H9 (cell line): ENCODE measurements around the gene SLC19A1. TPM values are rescaled to one million over a fixed set of nuclear protein-coding genes. Genes with fewer than 3 reads are reported as not detected.

Source experiments
- DNase-seq: peaks from one replicate; pipeline ENCODE4 v3.0.0-alpha.2; 2017
- H2AFZ ChIP-seq: one replicate; pipeline ENCODE4 v1.6.1; 2013; ENCODE audit warnings: mild to moderate bottlenecking, low read length, control low read depth, moderate library complexity
- H2AK5ac ChIP-seq: 2 replicates; pipeline ENCODE4 v1.6.1; 2013; ENCODE audit warnings: low read length, control low read depth, mixed read lengths; ENCODE audit not compliant: insufficient read length
- H2BK120ac ChIP-seq: one replicate; pipeline ENCODE4 v1.6.1; 2013; ENCODE audit warnings: low read depth, mild to moderate bottlenecking, low read length, control low read depth, inconsistent platforms; ENCODE audit not compliant: poor library complexity, severe bottlenecking
- H2BK12ac ChIP-seq: 2 replicates; pipeline ENCODE4 v1.6.1; 2013; ENCODE audit warnings: low read length, control low read depth, mixed read lengths, low read depth; ENCODE audit not compliant: insufficient read length
- H2BK15ac ChIP-seq: 2 replicates; pipeline ENCODE4 v1.6.1; 2013; ENCODE audit warnings: low read depth, low read length, control low read depth
- H2BK20ac ChIP-seq: one replicate; pipeline ENCODE4 v1.6.1; 2013; ENCODE audit warnings: low read depth, mild to moderate bottlenecking, low read length, control low read depth, inconsistent platforms; ENCODE audit not compliant: poor library complexity, severe bottlenecking
- H2BK5ac ChIP-seq: 2 replicates; pipeline ENCODE4 v1.6.1; 2013; ENCODE audit warnings: low read length, control low read depth, mixed read lengths; ENCODE audit not compliant: insufficient read length
- H3K14ac ChIP-seq: 2 replicates; pipeline ENCODE4 v1.6.1; 2013; ENCODE audit warnings: low read length, control low read depth; ENCODE audit not compliant: insufficient read depth
- H3K18ac ChIP-seq: 2 replicates; pipeline ENCODE4 v1.6.1; 2013; ENCODE audit warnings: low read depth, mild to moderate bottlenecking, mixed read lengths, low read length, control low read depth; ENCODE audit not compliant: insufficient read length
- H3K23ac ChIP-seq: 2 replicates; pipeline ENCODE4 v1.6.1; 2013; ENCODE audit warnings: low read length, control low read depth, mixed read lengths, low read depth; ENCODE audit not compliant: insufficient read length
- H3K23me2 ChIP-seq: 2 replicates; pipeline ENCODE4 v1.6.1; 2013; ENCODE audit warnings: low read depth, mild to moderate bottlenecking, mixed read lengths, low read length, control low read depth; ENCODE audit not compliant: insufficient read length, poor library complexity, severe bottlenecking
- H3K27ac ChIP-seq: 2 replicates; pipeline ENCODE4 v1.5.1; 2013; ENCODE audit warnings: low read length, control low read depth, mixed read lengths, low read depth; ENCODE audit not compliant: insufficient read length
- H3K27me3 ChIP-seq: 2 replicates; pipeline ENCODE4 v1.6.1; 2013; ENCODE audit warnings: low read length, control low read depth, inconsistent platforms; ENCODE audit not compliant: insufficient read depth
- H3K4ac ChIP-seq: 2 replicates; pipeline ENCODE4 v1.6.1; 2013; ENCODE audit warnings: low read depth, mild to moderate bottlenecking, control low read depth, inconsistent platforms, low read length, moderate library complexity
- H3K4me1 ChIP-seq: 2 replicates; pipeline ENCODE4 v1.6.1; 2013; ENCODE audit warnings: low read length, control low read depth, inconsistent platforms; ENCODE audit not compliant: insufficient read depth
- H3K4me2 ChIP-seq: 2 replicates; pipeline ENCODE4 v1.6.1; 2013; ENCODE audit warnings: low read length, control low read depth, mixed read lengths; ENCODE audit not compliant: insufficient read length, insufficient read depth
- H3K56ac ChIP-seq: 2 replicates; pipeline ENCODE4 v1.6.1; 2013; ENCODE audit warnings: low read depth, mild to moderate bottlenecking, mixed read lengths, low read length, control low read depth; ENCODE audit not compliant: insufficient read length
- H3K79me1 ChIP-seq: 2 replicates; pipeline ENCODE4 v1.6.1; 2013; ENCODE audit warnings: low read depth, mild to moderate bottlenecking, moderate library complexity, low read length, control low read depth, inconsistent platforms; ENCODE audit not compliant: insufficient read depth, poor library complexity, severe bottlenecking
- H3K79me2 ChIP-seq: 2 replicates; pipeline ENCODE4 v1.6.1; 2013; ENCODE audit warnings: low read length, control low read depth, inconsistent platforms; ENCODE audit not compliant: insufficient read depth
- H3K9ac ChIP-seq: 2 replicates; pipeline ENCODE4 v1.6.1; 2013; ENCODE audit warnings: low read length, control low read depth, mixed read lengths; ENCODE audit not compliant: insufficient read length; ENCODE audit errors: extremely low read depth
- H3K9me3 ChIP-seq: one replicate; pipeline ENCODE4 v1.6.1; 2013; ENCODE audit warnings: low read depth, low read length, inconsistent platforms; ENCODE audit not compliant: control insufficient read depth
- H3T11ph ChIP-seq: one replicate; pipeline ENCODE4 v1.6.1; 2013; ENCODE audit warnings: mild to moderate bottlenecking, low read length, control low read depth, inconsistent platforms
- H4K20me1 ChIP-seq: one replicate; pipeline ENCODE4 v1.6.1; 2013; ENCODE audit not compliant: control insufficient read depth, insufficient read length, insufficient read depth
- H4K5ac ChIP-seq: 2 replicates; pipeline ENCODE4 v1.6.1; 2013; ENCODE audit warnings: low read depth, mild to moderate bottlenecking, mixed read lengths, low read length, control low read depth; ENCODE audit not compliant: insufficient read length
- H4K8ac ChIP-seq: replicated peaks from 2 replicates; pipeline ENCODE4 v1.6.1; 2013; ENCODE audit warnings: low read length, control low read depth, mixed read lengths, low read depth; ENCODE audit not compliant: insufficient read length
- H4K91ac ChIP-seq: 2 replicates; pipeline ENCODE4 v1.6.1; 2013; ENCODE audit warnings: low read depth, mild to moderate bottlenecking, moderate library complexity, mixed read lengths, low read length, control low read depth; ENCODE audit not compliant: insufficient read length
- H3K27ac Mint-ChIP-seq, 3 experiments: 2 replicates in 2 of 3; 3 replicates in 1 of 3; pipeline ENCODE4 v1.8.0; 2020 to 2021; ENCODE audit warnings: mixed read lengths in 3 of 3, mild to moderate bottlenecking in 1 of 3, moderate library complexity in 1 of 3
- H3K27me3 Mint-ChIP-seq: 2 replicates; pipeline ENCODE4 v1.8.0; 2021; ENCODE audit warnings: low read depth, mild to moderate bottlenecking, moderate library complexity, mixed read lengths
- H3K36me3 Mint-ChIP-seq, 3 experiments: 2 replicates in 2 of 3; 3 replicates in 1 of 3; pipeline ENCODE4 v1.8.0; 2020 to 2021; ENCODE audit warnings: low read depth in 3 of 3, mixed read lengths in 3 of 3; ENCODE audit not compliant: insufficient read depth in 1 of 3
- H3K4me1 Mint-ChIP-seq, 2 experiments: 2 replicates each; pipeline ENCODE4 v1.8.0; 2020; ENCODE audit warnings: mixed read lengths in 2 of 2
- H3K4me3 Mint-ChIP-seq, 2 experiments: 2 replicates in 1 of 2; 3 replicates in 1 of 2; pipeline ENCODE4 v1.8.0; 2020 to 2021; ENCODE audit warnings: mild to moderate bottlenecking in 2 of 2, mixed read lengths in 2 of 2, moderate library complexity in 1 of 2
- H3K9me3 Mint-ChIP-seq, 2 experiments: 2 replicates in 1 of 2; 3 replicates in 1 of 2; pipeline ENCODE4 v1.8.0; 2020; ENCODE audit warnings: mild to moderate bottlenecking in 2 of 2, mixed read lengths in 2 of 2, moderate library complexity in 1 of 2
- WGBS: extraction: QIAGEN DNeasy Blood & Tissue Kit; methylation state at CpG from one replicate; pipeline ENCODE4 v1.1.7; 2013; ENCODE audit warnings: missing lambda C conversion rate, low lambda C conversion rate, mixed read lengths; ENCODE audit not compliant: insufficient read length; ENCODE audit errors: extremely low coverage; 5-methylcytosine and 5-hydroxymethylcytosine counted together
- long read RNA-seq: library from polyadenylated mRNA; unstranded; transcript quantifications from one replicate; pipeline ENCODE4 v2.0.0, GENCODE V29; 2020
- total RNA-seq: library from RNA; stranded (reverse); gene quantifications from 2 replicates; pipeline ENCODE4 v1.2.1, GENCODE V29; 2021
- TF ChIP-seq, protein P1 (sequence below): fragments of 200-600 bp; sonication (generic); conservative IDR thresholded peaks from 3 replicates; pipeline ENCODE4 v1.8.0; 2021; ENCODE audit warnings: antibody characterized with exemption, mild to moderate bottlenecking

Gene SLC19A1
- 31.4 and 32.4 TPM in 2 replicates for total RNA-seq
- long read RNA-seq, transcript SLC19A1-201 (6 exons, 3,811 nt), result major isoform, 157 of 253 reads
- long read RNA-seq, transcript SLC19A1-202 (6 exons, 1,884 nt), result minor isoform, 18 of 253 reads
- long read RNA-seq, partial matches to known transcripts, result 23 of 253 reads
- long read RNA-seq, other reads (novel, unspliced or antisense), result 55 of 253 reads

DNA sequence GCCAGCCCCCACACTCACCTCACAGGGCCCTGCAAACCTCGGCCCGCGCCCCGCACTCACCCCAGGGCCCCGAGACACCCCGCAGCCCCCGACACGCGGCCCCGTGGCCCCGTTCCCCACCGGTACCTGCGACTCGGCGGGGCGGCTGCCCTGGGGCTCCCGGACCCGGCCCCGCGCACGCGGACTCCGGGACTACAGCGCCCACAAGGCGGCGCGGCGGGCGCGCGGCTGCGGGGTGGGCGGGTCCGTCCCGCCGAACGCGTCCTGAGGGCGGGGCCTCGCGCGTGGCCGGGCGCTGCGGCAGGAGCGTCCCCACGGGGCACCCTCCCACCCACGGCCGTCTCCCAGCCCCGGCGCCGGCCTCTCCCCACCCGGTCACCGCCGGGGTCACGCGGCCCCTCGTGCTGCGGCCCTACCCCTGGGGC is at the start of gene SLC19A1:
SLC19A1 (minus strand) TSS at position 199 of the 425 bp plus-strand sequence. CDS start 4,481 bp downstream, outside the sequence.
- peak within 1 kb of the TSS; percentile 60 for H3K4me2 ChIP-seq
- H3K27me3 ChIP-seq, result no peaks in the 10 kb centered on the region
- WGBS, result no CpG with 5 or more reads among the region's 59 CpGs
- no peak within 1 kb of the TSS for H3T11ph ChIP-seq
- H3K27ac Mint-ChIP-seq, result no peak within 1 kb of the TSS
- no peak within 1 kb of the TSS for H4K8ac ChIP-seq
- H3K9me3 Mint-ChIP-seq, result no peaks in the 10 kb centered on the region; a peak in 2 of 5 replicates
- no peak within 1 kb of the TSS for H3K9ac ChIP-seq
- H2BK15ac ChIP-seq, result no peak within 1 kb of the TSS
- no peaks in the 10 kb centered on the region for H4K20me1 ChIP-seq
- H3K4me1 ChIP-seq, result no peaks in the 10 kb centered on the region
- no peak within 1 kb of the TSS for H4K91ac ChIP-seq
- DNase-seq, result peak; percentile 34
- H3K9me3 ChIP-seq, result no peaks in the 10 kb centered on the region
- H2BK5ac ChIP-seq, result no peak within 1 kb of the TSS
- no peak within 1 kb of the TSS for H2AK5ac ChIP-seq
- peaks cover 7 to 8% of the 10 kb centered on the region in 2 experiments for H3K4me1 Mint-ChIP-seq
- no peak within 1 kb of the TSS for H2BK20ac ChIP-seq
- no peaks in the 10 kb centered on the region for H3K79me1 ChIP-seq
- no peak within 1 kb of the TSS for H3K56ac ChIP-seq
- peak within 1 kb of the TSS; percentile 65 to 81 for H3K4me3 Mint-ChIP-seq
- no peak within 1 kb of the TSS for H3K18ac ChIP-seq
- no peak within 1 kb of the TSS for H2BK120ac ChIP-seq
- H3K79me2 ChIP-seq, result peaks cover 6% of the 10 kb centered on the region; the same call in 1 of the 2 replicates
- H3K36me3 Mint-ChIP-seq, result peaks cover 0 to 2% (median 0%) of the 10 kb centered on the region in 3 experiments; a peak in 1 of 7 replicates
- no peak within 1 kb of the TSS for H2AFZ ChIP-seq
- H3K4ac ChIP-seq, result no peak within 1 kb of the TSS
- TF ChIP-seq, protein P1, sequence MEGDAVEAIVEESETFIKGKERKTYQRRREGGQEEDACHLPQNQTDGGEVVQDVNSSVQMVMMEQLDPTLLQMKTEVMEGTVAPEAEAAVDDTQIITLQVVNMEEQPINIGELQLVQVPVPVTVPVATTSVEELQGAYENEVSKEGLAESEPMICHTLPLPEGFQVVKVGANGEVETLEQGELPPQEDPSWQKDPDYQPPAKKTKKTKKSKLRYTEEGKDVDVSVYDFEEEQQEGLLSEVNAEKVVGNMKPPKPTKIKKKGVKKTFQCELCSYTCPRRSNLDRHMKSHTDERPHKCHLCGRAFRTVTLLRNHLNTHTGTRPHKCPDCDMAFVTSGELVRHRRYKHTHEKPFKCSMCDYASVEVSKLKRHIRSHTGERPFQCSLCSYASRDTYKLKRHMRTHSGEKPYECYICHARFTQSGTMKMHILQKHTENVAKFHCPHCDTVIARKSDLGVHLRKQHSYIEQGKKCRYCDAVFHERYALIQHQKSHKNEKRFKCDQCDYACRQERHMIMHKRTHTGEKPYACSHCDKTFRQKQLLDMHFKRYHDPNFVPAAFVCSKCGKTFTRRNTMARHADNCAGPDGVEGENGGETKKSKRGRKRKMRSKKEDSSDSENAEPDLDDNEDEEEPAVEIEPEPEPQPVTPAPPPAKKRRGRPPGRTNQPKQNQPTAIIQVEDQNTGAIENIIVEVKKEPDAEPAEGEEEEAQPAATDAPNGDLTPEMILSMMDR, result peak; percentile 27; the same call in 1 of the 3 replicates
- H3K23ac ChIP-seq, result no peak within 1 kb of the TSS
- H4K5ac ChIP-seq, result no peak within 1 kb of the TSS
- peak within 1 kb of the TSS; percentile 58; the same call in 1 of the 2 replicates for H3K14ac ChIP-seq
- peaks cover 5% of the 10 kb centered on the region for H3K27me3 Mint-ChIP-seq
- no peak within 1 kb of the TSS for H2BK12ac ChIP-seq
- peaks cover 5% of the 10 kb centered on the region for H3K23me2 ChIP-seq
- no peak within 1 kb of the TSS for H3K27ac ChIP-seq
